Measurements from ENCODE around the gene ADCY2. TPM values are rescaled to one million over a fixed set of nuclear protein-coding genes. Genes with fewer than 3 reads are reported as not detected.

The ADCY2 gene
- total and polyA plus RNA-seq, 2 of the 13 experiments (the other 11 are each of a cell fraction or from before 2014, with no cell fraction given): not detected

DNA sequence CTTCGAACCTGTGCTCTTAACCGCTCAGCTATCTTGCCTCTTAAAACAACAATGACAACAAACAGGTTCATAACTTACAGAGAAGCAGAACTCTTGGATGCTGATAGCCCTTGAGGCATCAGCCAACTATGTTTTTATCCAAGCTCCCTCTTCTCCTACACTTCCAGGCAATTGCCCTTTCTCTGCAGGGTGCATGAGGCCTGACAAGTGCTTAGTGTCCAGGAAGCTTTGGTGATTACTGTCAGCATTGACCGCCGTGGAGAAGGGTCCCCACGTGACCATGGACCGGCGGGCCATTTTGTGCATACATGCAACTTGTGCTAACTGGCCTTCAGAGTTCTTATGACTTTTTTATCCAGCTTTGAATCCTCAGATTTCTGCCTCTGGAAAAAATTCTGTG is 71.2 kb downstream of the ADCY2 start (continued):
- TF ChIP-seq ZNF253 (CRISPR knock-in tag; IDR thresholded peaks at IDR 0.05; ENCODE audit: borderline replicate concordance): no peak
- no peak for TF ChIP-seq FOXO1 (CRISPR knock-in tag; IDR thresholded peaks at IDR 0.05)
- no peak for TF ChIP-seq ATF7 (IDR thresholded peaks at IDR 0.05)
- no peak for TF ChIP-seq ATF7 (CRISPR knock-in tag; IDR thresholded peaks at IDR 0.05)
- TF ChIP-seq SP5 (CRISPR knock-in tag; IDR thresholded peaks at IDR 0.05; ENCODE audit: borderline replicate concordance, low read depth): no peak
- TF ChIP-seq, protein P1, sequence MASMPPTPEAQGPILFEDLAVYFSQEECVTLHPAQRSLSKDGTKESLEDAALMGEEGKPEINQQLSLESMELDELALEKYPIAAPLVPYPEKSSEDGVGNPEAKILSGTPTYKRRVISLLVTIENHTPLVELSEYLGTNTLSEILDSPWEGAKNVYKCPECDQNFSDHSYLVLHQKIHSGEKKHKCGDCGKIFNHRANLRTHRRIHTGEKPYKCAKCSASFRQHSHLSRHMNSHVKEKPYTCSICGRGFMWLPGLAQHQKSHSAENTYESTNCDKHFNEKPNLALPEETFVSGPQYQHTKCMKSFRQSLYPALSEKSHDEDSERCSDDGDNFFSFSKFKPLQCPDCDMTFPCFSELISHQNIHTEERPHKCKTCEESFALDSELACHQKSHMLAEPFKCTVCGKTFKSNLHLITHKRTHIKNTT (CRISPR knock-in tag; IDR thresholded peaks at IDR 0.05): no peak
- TF ChIP-seq, protein P2, sequence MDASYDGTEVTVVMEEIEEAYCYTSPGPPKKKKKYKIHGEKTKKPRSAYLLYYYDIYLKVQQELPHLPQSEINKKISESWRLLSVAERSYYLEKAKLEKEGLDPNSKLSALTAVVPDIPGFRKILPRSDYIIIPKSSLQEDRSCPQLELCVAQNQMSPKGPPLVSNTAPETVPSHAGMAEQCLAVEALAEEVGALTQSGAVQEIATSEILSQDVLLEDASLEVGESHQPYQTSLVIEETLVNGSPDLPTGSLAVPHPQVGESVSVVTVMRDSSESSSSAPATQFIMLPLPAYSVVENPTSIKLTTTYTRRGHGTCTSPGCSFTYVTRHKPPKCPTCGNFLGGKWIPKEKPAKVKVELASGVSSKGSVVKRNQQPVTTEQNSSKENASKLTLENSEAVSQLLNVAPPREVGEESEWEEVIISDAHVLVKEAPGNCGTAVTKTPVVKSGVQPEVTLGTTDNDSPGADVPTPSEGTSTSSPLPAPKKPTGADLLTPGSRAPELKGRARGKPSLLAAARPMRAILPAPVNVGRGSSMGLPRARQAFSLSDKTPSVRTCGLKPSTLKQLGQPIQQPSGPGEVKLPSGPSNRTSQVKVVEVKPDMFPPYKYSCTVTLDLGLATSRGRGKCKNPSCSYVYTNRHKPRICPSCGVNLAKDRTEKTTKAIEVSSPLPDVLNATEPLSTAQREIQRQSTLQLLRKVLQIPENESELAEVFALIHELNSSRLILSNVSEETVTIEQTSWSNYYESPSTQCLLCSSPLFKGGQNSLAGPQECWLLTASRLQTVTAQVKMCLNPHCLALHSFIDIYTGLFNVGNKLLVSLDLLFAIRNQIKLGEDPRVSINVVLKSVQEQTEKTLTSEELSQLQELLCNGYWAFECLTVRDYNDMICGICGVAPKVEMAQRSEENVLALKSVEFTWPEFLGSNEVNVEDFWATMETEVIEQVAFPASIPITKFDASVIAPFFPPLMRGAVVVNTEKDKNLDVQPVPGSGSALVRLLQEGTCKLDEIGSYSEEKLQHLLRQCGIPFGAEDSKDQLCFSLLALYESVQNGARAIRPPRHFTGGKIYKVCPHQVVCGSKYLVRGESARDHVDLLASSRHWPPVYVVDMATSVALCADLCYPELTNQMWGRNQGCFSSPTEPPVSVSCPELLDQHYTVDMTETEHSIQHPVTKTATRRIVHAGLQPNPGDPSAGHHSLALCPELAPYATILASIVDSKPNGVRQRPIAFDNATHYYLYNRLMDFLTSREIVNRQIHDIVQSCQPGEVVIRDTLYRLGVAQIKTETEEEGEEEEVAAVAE (CRISPR knock-in tag; IDR thresholded peaks at IDR 0.05; ENCODE audit: borderline replicate concordance): no peak
- TF ChIP-seq NCOA2 (CRISPR knock-in tag; IDR thresholded peaks at IDR 0.05): no peak

DNA sequence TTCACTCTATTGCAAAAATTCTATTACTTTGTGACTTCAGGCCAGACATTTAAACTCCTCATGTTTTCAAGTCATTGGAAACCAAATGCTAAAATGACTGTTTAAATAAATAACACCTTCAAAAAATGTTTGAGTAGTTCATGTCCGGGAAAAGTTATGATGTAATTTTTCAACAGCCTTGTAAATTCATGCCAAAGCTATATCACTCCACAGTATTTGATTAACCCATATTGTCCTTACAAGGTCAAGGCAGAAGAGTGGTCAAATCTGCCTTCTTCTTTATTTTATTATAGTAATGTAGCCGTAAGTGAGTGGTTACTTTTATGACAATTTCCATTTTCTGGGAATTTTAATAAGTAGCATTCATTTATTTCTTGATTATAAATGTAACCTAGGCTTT is 72.8 kb downstream of the ADCY2 start:
- Histone ChIP-seq H3K4me2 (ENCODE audit: low read depth, low read length) (no peak overlapping the region), H4K20me1 (ENCODE audit: insufficient read depth, low read length) (no peaks in the 10 kb centered on the region), H3K79me2 (ENCODE audit: insufficient read depth, low read length) (no peaks in the 10 kb centered on the region), H3K36me3 (replicated peaks in 1 of 2; ENCODE audit: control insufficient read depth in 1 of 2, insufficient read depth in 2 of 2, low read length in 2 of 2) (no peaks in the 10 kb centered on the region), H2AFZ (ENCODE audit: low read length) (no peak overlapping the region), H3K27ac (ENCODE audit: extremely low read length, insufficient read depth, low read length) (no peak overlapping the region), H3K9ac (ENCODE audit: insufficient read depth, low read depth, low read length) (no peak overlapping the region), H3K4me3 (replicated peaks in 1 of 3; ENCODE audit: insufficient read depth in 1 of 3, low read depth in 2 of 3, low read length in 3 of 3) (no peak overlapping the region), H3K27me3 (ENCODE audit: control insufficient read depth in 1 of 2, insufficient read depth in 2 of 2, low read length in 2 of 2) (no peaks in the 10 kb centered on the region), H3K9me3 (ENCODE audit: low read length) (peaks cover 19% of the 10 kb centered on the region), H3K4me1 (ENCODE audit: insufficient read depth, low read length) (no peaks in the 10 kb centered on the region)
- in situ Hi-C loops (cut with HindIII; ENCODE audit: extremely low pct_ligation_motif_present, low pct_unique_long_range_greater_than_20kb): no loop called here
- WGBS (ENCODE audit: low lambda C conversion rate): 2% methylated on average over 2 of the region's 2 CpGs
- BruUV-seq (replicated peaks): no TSS peak
- intact Hi-C loops (cut with micrococcal nuclease; ENCODE audit: unreplicated experiment): no loop called here
- DNase-seq (ENCODE audit: low spot score) (no peak), FAIRE-seq (no peak), ATAC-seq (no peak)
- CTCF ChIA-PET (ENCODE audit: low intra/inter-chr PET ratio, low total read pairs): no interaction called here
- POLR2A ChIA-PET: no interaction called here
- TF ChIP-seq DNMT3B (CRISPR knock-in tag; conservative IDR thresholded peaks at IDR 0.05): no peak
- no peak for TF ChIP-seq BRCA1 (CRISPR knock-in tag; IDR thresholded peaks at IDR 0.05)
- TF ChIP-seq MTA3 (CRISPR knock-in tag; IDR thresholded peaks at IDR 0.05): no peak
- TF ChIP-seq ZNF878 (CRISPR knock-in tag; IDR thresholded peaks at IDR 0.05): no peak
- no peak for TF ChIP-seq ZNF615 (CRISPR knock-in tag; IDR thresholded peaks at IDR 0.05; ENCODE audit: borderline replicate concordance)
- TF ChIP-seq RFX1 (IDR thresholded peaks at IDR 0.05): no peak
- no peak for TF ChIP-seq ZNF761 (CRISPR knock-in tag; conservative IDR thresholded peaks at IDR 0.05)
- TF ChIP-seq HOXA5 (CRISPR knock-in tag; IDR thresholded peaks at IDR 0.05): no peak
